Activated CD4-positive, alpha-beta T cell treated with anti-CD3 and anti-CD28 coated beads for 4 hours (primary cell): ENCODE data around the gene ZCCHC17.
"Not testable (repeated sequence)": the region's sequence is repeated elsewhere in the genome, so short reads cannot be mapped to it uniquely, and the experiment has no call there.

ENCODE experiments used
- DNase-seq, 2 donors: peaks; one replicate each; pipeline ENCODE4 v3.0.0-alpha.2; 2020

ZCCHC17 gene, protein sequence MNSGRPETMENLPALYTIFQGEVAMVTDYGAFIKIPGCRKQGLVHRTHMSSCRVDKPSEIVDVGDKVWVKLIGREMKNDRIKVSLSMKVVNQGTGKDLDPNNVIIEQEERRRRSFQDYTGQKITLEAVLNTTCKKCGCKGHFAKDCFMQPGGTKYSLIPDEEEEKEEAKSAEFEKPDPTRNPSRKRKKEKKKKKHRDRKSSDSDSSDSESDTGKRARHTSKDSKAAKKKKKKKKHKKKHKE

DNA sequence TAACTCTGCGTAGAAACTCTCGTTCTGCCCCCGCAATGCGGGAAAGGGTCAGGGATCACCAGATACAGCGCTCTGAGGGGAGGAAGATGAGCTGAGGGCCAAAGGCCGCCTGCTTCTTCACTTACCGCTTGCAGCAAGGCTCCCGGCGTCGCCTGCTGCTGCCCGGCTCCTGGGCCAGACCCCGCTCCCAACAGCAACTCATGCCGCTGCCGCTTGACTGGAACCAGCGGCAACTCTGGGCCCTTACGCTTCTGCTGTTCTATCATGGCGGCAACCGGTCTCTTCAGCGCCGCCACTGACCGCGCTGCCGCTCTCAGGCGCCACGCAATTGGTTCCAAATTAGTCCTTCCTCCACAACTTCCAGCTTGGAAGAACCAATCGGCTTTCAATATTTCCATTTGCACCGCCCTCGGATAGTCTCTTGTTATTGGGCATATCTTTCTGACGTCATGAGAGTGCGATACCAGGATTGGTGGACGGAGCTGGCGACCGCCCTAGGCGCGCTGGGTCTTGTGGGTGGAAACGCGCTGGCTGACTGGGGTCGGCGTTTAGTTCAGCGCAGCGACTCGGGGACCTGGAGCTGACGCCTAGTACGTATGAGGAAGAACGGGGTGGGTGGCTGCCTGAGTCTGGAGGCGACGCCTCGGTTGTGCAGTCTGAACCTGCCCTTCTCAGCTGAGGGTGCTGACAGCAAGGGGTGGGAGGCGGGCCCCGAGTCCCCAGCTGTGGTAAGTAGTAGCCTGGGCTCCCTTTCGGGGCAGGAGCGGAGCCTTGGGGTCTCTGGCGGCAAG, at the start of gene ZCCHC17, which contains the start of gene SNRNP40:
TSS of gene ZCCHC17 (plus strand) at position 547 of the 791 bp plus-strand sequence. CDS start 13,067 bp downstream, outside the sequence.
TSS of gene SNRNP40 (minus strand) at position 303 of the 791 bp plus-strand sequence. CDS start at position 266, 37 bp downstream.
- DNase-seq: peak; percentile 91 to 93

DNA sequence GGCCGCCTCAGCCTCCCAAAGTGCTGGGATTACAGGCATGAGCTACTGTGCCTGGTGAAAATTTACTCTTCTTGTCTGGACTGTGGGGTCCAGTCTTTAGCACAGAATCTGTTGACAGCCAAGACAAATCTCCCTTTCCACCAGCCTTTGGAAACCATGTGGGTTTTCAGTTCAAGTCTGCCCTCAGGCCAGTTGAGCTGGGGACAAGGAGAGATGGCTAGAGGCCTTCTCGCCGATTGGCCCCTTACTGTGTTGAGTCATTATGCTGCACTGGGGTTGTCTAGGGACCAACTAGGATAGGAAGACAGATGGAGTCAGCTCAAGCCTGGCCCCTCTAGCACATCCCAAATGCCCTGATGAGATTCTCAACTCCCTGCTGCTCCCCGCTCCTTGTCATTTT, 48.6 kb upstream of the ZCCHC17 start:
- no peak for DNase-seq

DNA sequence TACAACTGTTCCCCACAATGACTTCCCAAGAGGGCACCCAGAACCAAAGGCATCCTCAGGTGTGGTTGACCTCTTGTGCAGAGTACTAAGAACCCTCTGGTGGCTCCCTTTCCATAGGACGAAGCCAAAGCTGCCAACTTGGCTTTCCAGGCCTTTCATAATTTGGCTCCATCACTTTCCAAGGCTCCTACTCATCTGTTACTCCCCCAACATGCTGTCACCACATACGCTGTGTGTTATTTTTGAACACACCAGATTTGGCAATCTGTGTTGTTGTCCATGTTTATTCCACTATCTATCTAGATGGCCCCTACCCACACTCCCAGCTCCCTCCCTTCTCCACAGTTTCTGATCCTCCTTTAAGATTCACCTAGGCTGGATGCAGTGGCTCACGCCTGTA, 47.0 kb upstream of the ZCCHC17 start:
- DNase-seq: no peak

DNA sequence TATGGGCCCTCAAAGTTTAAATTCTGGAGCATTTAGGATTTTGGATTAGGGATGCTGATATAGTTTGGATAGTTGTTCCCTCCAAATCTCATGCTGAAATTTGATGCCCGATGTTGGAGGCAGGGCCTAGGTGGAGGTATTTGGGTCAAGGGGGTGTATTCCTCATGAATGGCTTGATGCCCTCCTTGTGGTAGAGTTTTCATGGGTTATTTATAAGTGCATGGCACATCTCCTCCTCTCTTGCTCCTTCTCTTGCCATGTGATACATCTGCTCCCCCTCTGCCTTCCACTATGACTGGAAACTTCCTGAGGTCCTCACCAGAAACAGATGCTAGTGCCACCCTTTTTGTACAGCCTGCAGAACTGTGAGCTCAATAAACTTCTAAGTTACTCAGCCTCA, 39.6 kb upstream of the ZCCHC17 start:
- no peak for DNase-seq

DNA sequence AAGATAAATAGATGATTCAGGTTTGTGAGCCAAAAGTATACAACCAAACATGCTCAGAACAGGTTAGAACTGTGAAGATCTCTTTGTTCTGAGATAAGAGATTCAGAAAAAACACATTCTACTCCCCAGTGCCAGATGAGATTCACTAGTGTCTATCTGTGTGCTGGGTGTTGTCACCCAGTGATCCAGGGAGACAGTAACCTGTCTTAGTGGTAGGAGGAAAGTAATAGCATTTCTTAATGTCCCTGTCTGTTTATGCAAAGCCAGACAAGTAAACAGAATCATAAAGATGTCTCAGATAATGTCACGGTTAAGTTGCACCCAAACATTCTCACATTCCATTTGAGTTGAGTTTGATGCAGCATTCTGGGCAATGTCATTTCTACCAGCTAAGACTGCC, 38.3 kb upstream of the ZCCHC17 start:
- DNase-seq: no peak

DNA sequence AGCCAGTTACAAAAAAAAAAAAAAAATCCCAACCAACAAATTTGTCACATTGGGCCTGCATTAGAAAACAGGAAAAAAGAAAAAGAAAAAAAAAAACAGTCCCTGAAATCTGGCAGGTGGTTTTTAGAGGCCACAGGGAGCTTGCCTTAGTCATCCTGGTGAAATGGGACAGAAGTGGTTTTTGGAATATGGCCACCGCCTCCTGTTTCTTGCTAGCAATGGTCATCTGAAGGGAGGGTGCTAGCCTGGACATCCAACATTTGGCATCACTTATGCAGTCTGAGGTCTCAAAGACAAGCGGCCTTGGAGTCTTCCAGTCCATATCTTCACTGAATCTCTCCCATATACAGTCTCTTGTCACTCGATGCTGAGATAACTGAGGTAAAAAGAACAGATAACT, 37.1 kb upstream of the ZCCHC17 start:
- DNase-seq: no peak

DNA sequence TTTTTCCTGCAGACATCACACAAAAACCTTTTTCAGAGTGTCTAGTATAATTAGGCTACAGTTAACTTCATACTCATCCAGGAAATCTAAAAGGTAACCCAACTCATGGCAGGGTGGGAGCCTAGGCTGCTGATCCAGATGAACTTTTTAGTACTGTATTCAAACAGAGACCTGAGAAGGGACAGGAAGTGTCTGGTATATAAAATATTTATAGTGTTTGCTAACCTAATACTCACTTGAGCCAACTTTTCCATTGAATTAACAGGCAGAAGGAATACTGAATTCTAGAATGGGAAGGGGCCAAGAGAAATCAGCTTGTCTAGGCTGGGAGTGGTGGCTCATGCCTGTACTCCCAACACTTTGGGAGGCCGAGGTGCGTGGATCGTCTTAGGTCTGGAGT, 34.9 kb upstream of the ZCCHC17 start:
- no peak for DNase-seq

DNA sequence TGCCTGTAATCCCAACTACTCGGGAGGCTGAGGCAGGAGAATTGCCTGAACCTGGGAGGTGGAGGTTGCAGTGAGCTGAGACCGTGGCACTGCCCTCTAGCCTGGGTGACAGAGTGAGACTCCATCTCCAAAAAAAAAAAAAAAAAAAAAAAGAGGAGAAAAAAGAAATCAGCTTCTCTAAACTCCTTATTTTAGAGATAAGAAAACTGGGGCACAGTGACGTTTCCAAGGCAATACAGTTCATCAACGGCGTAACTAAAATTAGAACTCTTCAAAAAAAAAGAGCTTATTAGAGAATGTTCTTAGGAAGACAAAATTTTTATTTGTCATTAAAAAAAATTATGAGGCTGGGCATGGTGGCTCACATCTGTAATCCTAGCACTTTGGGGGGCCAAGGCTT, 34.4 kb upstream of the ZCCHC17 start:
- DNase-seq: not testable (repeated sequence)

DNA sequence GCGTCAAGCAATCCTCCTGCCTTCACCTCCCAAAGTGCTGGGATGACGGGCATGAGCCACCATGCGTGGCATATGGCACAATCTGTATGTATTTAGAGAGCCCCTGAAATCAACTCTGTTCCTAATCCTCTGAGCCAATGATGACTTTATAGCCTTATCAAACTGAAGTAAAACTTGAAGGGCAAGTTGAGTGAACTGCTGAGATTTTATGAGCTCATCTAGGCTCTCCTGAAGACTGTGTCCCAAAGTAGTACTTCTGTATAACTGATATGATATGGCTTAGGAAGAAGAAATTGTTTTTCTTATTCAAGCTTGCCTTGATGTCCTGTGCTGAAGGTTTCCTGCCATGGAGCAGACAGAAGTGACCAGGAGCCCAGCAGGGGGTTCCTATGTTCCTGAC, 33.4 kb upstream of the ZCCHC17 start:
- DNase-seq: no peak

DNA sequence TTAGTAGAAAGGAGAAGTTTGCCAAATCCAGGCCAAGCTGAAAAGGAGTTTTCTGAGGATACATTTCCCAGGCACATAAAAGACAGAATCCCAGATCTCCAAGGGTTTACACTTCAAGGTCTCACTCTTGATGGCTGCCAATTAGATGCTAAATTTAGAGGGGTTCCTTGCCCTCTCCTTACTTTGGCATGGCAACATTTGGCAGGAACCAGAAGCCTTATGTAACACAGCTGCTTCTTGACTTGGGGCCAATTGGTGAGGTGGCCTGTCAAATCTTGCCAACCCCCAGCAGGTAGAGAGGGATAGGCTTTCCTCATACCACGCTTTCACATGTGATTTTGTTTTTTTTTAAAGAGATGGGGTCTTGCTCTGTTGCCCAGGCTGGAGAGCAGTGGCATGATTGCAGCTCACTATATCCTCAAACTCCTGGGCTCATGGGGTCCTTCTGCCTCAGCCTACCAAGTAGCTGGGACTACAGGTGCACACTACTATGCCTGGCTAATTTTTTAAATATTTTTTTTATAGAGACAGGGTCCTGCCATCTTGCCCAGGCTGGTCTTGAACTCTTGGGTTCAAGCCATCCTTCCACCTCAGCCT, 31.9 kb upstream of the ZCCHC17 start:
- DNase-seq: no peak

DNA sequence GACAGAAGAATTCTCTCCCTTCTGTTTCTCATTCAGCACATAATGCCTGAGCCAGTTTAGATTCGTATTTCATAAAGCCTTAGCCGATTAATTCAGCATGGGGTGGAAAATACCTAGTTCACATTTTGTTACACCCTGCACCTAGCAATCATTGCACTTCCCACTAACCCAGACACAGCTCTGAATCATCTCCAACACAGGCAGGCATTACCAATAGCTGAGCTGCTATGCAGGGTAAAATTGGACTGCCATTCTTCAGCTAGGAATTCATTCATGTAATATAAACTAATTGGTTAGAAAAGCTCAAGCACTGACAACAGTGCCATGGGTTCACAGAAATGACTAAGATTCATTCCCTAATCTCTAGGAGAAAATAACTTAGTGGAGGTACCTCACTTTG, 30.3 kb upstream of the ZCCHC17 start:
- DNase-seq: no peak

DNA sequence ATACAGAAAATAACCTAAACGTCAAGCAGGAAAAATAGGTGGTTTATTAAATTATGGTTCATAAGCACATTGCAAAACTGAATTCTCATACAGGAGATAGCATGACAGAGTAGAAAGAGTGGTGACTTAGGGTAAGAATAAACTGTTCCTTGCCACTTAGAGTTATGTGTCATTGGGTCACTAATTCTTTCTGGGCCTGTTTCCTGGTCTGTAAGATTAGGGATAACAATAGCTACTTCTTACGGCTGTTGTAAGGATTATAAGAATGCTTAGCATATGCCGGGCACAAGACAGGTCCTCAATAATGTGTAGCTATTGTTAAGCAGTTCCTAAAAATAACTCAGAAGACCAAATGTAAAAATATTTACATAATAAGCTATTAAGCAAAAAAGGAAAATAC, 24.5 kb upstream of the ZCCHC17 start:
- no peak for DNase-seq

DNA sequence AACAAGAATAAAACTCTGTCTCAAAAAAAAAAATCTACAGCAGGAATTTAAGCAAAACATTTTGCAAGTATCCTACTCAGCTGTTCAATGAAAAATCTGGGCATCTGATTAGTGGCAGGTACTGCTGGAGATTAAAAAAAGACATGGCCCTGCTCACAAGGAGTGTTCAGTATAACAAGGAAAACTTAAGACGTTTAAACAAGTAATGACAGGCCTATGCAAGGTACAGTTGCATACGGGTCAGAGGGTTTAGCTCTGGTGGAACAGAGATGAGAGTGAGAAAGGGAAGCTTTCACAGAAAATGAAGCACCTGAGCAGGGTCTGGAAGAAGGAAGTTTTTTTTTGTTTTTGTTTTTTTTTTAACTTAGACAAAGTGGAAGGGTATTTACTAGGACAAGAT, 23.2 kb upstream of the ZCCHC17 start:
- DNase-seq: no peak

DNA sequence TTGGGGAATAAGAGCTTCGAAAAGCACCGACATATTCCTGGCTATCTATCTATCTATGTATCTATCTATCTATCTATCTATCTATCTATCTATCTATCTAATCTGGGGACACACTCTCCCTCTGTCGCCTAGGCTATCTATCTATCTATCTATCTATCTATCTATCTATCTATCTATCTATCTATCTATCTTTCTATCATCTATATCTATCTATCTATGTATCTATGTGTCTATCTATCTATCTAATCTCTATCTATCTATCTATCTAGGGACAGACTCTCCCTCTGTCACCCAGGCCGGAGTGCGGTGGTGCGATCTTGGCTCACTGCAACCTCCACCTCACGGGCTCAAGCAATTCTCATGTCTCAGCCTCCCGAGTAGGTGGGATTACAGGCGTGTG, 14.4 kb upstream of the ZCCHC17 start:
- not testable (repeated sequence) for DNase-seq

DNA sequence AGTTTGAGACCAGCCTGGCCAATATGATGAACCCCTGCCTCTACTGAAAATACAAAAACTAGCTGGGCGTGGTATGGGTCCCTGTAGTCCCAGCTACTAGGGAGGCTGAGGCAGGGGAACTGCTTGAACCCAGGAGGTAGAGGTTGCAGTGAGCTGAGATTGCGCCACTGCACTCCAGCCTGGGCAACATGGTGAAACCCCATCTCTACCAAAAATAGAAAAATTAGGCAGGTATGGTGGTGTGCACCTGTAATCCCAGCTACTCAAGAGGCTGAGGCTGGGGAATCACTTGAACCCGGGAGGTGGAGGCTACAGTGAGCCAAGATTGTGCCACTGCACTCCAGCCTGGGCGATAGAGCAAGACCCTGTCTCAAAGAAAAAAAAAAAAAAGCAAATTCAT, 9.0 kb upstream of the ZCCHC17 start:
- not testable (repeated sequence) for DNase-seq

DNA sequence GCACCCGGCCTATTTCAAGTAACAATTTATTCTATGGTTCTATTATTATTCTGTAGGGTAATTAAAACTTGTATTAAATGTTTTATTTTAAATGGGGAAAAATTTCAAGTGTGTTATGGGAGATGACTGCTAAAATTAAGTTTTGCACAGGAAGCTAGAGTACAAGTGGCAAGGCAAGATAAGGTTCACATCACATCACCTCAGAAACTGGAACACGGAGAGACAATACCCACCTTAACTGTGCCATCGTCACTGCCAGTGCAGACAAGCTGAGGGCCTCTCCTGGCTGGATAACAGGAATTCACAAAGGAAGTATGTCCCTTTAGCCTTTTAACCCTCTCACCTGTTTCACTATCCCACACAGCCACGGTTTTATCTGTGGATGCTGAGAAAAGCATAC, 7.8 kb upstream of the ZCCHC17 start:
- DNase-seq: no peak

DNA sequence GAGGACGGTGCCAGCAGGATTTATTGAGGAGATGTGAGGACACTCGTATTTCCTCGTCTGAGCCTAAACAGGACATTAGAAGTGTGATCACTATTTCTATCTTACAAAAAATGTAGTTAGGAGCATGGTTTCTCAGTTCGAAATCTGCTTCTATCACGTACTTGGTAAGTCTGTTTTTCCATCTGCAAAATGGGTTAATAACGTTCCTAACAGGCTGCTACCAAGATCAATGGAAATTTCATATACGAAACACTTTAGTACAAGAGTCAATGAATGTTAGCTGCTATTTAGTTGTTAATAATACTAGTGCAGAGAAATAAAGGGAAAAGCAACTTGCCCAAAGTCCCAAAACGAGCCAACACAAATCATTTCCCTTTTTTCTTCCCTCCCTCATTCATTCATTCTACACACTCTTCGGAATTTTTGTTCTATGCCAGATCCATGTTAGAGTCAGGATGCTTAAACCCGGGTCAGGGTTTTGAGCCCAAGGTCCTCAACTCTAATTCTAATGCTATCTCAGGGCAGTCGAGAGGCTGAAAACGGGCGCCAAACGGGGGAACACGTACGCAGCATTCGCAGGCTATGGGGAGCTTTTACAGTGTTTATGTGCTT, 852 bp upstream of the ZCCHC17 start:
- DNase-seq: no peak

DNA sequence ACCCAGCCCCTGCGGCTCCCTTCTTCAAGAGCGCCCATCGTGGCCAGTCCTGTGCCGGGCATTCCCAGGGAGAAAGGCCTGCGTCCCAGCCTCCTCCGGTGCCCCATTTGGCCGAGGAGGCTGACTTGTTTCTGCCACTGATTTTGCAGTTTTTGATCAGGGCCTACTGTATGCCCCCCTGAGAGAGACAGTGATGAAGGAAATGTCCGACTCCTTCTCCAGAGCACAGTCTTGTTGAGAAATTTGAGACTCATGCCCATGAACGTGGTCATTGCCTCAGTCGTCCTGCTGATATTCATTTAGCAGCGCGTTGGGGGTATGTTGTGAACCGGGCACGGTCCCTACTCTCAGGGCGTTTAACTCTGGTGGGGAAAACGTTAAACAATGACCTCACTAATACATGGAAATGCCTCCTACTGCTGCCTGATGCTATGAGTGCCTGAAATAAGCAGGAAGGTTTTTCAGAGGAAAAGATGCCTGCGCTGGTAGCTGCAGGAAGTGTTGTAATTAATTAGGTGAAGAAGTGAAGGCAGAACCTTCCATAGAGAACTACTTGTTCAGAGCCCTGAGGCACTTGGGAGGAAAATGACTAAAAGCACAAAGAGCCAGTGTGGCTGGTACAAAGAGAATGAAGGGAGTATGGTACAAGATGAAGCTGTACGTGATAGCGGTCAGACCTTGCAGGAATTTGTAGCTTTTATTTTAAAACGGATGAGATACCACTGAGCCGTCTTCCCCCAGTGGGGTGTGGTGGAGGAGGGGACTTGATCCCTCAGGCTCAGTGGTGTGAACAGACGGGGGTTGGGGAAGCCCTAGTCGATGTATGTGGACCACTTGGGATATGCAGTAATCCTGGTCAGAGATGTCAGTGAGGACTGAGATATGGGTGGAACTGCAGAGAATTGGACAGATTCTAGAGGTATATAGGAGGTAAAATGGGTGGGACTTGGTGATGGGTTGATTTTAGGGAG, 730 bp downstream of the ZCCHC17 start:
- DNase-seq: no peak

DNA sequence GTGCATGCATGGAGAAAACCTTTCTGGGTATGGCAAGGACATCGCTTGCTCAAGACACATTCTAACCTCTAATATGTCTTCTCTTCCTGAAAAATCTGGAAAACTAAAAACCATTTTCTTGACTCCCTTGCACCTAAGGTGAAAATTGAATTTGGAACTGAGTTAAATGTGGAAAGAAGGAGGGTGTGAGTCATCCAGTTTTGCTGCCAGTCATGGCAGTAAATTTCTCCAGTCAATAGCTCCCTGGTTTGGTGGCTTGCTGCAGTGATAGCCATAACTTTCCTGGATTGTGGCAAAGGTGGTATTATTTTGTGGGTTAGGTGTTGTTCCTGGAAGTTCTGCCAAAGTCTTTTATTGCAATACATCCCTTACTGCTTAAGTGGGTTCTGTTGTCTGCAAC, 2.5 kb downstream of the ZCCHC17 start:
- DNase-seq: no peak

DNA sequence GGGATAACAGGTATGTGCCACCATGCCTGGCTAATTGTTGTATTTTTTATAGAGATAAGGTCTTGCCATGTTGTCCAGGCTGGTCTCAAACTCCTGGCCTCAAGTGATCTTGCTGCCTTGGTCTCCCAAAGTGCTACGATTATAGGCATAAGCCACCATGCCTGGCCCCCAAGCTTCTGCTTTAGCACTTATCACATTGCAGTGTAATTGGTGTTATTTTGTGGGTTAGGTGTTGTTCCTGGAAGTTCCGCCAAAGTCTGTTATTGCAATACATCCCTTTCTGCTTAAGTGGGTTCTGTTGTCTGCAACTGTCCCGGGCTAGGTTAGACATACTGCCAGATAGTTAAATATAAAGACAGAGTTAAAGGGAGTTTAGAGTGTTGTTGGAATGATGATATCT, 3.4 kb downstream of the ZCCHC17 start:
- DNase-seq: no peak

DNA sequence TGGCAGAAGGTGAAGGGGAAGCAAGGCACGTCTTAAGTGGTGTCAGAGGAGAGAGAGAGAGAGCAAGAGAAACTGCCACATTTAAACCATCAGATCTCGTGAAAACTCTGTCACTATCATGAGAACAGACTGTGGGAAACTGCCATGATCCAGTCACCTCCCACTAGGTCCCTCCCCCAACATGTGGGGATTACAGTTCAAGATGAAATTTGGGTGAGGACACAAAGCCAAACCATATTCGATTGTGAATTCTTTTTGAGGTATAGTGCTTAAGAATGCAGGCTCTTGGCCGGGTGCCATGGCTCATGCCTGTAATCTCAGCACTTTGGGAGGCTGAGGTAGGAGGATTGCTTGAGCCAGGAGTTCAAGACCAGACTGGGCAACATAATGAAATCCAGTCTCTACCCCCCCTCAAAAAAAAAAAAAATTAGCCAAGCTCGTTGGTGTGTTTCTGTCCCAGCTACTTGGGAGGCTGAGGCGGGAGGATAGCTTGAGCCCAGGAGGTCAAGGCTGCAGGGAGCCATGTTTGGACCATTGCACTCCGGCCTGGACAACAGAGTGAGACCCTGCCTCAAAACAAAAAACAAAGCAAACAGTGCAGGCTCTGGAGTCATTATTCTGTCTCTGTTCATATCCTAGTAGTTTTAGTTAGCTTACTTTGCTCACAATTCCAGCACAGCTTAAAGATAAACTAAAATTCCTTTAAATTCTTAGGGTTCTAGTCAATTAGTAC, 6.0 kb downstream of the ZCCHC17 start:
- DNase-seq: no peak

DNA sequence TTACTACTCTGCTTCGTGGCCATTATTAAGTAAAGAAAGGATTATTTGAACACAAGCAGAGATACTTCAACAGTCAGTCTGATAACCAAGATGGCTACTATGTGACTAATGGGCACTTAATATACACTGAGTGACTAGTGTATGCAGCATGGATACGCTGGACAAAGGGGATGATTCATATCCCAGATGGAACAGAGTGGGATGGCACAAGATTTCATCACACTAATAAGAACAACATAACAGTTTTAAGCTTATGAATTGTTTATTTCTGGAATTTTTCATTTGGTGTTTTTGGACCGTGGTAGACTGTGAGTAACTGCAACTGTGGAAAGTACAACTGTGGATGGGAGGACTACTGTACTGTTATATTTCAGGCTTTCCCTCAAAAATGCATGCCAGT, 9.4 kb downstream of the ZCCHC17 start:
- no peak for DNase-seq
